ENCODE results near the gene INCENP.

Gene INCENP

DNA sequence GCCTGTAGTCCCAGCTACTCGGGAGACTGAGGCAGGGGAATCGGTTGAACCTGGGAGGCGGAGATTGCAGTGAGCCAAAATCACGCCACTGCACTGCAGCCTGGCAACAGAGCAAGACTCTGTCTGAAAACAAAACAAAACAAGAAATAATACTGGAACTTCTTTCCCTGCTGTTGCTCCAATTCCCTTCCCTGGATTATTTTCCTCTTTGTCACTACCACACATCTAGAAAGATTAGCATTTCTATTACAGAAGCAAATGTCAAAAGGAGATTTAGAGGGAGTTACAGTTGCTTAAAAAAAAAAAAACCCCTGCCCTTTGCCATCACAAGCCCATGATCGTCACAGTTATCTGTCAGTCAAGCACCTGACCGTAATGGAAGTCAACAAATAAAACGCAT is 48.5 kb downstream of the INCENP start:
- TF ChIP-seq CTCF (conservative IDR thresholded peaks at IDR 0.05; ENCODE audit: low read depth) = no peak
- no peak overlapping the region for H3K27ac ChIP-seq
- DNase-seq (ENCODE audit: low spot score) = no peak
- CTCF ChIA-PET = interaction anchor here (0.6 kb wide), 2 partner anchors 45 to 1997 kb away, joined by 3 to 5 read pairs; no protein-coding TSS in a partner anchor
- POLR2A ChIA-PET (ENCODE audit: low non-redundant PET) = no interaction called here

DNA sequence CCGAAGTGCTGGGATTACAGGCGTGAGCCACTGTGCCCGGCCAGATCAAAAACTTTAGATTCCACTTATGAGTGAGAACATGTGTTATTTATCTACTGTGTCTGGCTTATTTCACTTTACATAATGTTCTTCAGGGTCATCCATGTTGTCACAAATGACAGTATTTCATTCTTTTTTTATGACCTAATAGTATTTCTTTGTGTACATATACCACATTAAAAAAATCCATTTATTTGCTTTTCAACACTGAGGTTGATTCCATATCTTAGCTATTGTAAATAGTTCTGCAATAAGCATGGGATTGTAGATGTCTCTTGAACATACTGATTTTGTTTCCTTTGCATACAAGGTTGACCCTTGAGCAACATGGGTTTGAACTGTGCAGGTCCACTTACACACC is 53.0 kb downstream of the INCENP start:
- TF ChIP-seq CTCF (conservative IDR thresholded peaks at IDR 0.05; ENCODE audit: low read depth) = no peak
- ChIA-PET CTCF (interaction anchor here (0.7 to 0.8 kb wide), 3 partner anchors 19 to 1885 kb away, joined by 3 to 5 read pairs (median 3); no protein-coding TSS in a partner anchor), POLR2A (ENCODE audit: low non-redundant PET) (no interaction called here)
- DNase-seq (ENCODE audit: low spot score) = no peak
- H3K27ac ChIP-seq = no peak overlapping the region

- TF ChIP-seq CTCF (conservative IDR thresholded peaks at IDR 0.05; ENCODE audit: low read depth) = no peak
- ChIA-PET POLR2A (ENCODE audit: low non-redundant PET) (no interaction called here), CTCF (no interaction called here)
- no peak overlapping the region for H3K27ac ChIP-seq
- no peak for DNase-seq (ENCODE audit: low spot score)
These were observed 56.2 kb downstream of the INCENP start for GRCh38 chr11:62179995-62180394.

- no peak for DNase-seq (ENCODE audit: low spot score)
- ChIA-PET CTCF (no interaction called here), POLR2A (ENCODE audit: low non-redundant PET) (no interaction called here)
- no peak overlapping the region for H3K27ac ChIP-seq
- TF ChIP-seq CTCF (conservative IDR thresholded peaks at IDR 0.05; ENCODE audit: low read depth) = no peak
These were observed 57.3 kb downstream of the INCENP start for GRCh38 chr11:62181097-62181496.

DNA sequence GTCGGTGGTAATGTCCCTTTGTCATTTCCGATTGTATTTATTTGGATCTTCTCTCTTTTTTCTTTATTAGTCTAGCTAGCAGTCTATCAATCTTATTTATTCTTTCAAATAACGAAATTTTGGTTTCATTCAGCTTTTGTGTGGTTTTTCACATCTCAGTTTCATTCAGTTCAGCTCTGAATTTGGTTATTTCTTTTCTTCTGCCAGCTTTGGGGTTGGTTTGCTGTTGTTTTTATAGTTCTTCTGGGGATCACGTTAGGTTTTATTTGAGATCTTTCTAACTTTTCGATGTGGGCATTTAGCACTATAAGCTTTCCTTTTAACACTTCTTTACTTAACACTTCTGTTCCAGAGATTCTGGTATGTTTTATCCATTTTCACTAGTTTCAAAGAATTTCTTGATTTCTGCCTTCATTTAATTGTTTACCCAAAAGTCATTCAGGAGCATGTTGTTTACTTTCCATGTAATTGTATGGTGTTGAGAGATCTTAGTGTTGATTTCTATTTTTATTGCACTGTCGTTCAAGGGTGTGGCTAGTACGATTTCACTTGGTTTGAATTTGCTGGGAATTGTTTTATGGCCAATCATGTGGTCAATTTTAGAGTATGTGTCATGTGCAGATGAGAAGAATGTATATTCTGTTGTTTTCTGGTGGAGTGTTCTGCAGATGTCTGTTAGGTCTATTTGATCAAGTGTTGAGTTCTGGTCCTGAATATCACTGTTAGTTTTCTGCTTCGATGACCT is 58.5 kb downstream of the INCENP start:
- no peak for TF ChIP-seq CTCF (conservative IDR thresholded peaks at IDR 0.05; ENCODE audit: low read depth)
- POLR2A ChIA-PET (ENCODE audit: low non-redundant PET) = no interaction called here
- no peak for DNase-seq (ENCODE audit: low spot score)
- no peak overlapping the region for H3K27ac ChIP-seq
- CTCF ChIA-PET = interaction anchor here (0.7 kb wide), 1 partner anchor 15 kb away, joined by 3 read pairs; no protein-coding TSS in a partner anchor

DNA sequence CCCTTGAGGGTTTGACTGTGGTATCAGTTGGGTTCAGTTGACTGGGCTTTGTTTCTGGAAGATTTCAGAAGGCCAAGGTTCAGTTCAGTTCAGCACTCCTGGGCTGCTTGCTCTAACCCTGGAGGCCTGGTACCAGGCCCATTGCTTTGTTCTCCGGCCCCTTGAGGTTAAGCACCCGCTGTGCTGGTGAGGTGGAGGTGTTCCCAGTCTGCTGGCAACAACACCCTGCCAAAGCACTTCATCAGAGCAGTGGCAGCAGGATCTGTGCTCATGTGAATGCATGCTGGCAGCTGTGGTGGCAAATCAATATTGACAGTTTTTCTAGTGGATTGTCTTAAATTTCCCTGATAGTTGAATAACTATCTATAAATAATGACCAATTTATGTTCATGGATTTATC is 62.4 kb downstream of the INCENP start:
- no peak for TF ChIP-seq CTCF (conservative IDR thresholded peaks at IDR 0.05; ENCODE audit: low read depth)
- ChIA-PET POLR2A (ENCODE audit: low non-redundant PET) (no interaction called here), CTCF (no interaction called here)
- H3K27ac ChIP-seq = no peak overlapping the region
- no peak for DNase-seq (ENCODE audit: low spot score)

All from RWPE1 (cell line).